Measurements from ENCODE around the gene RNASE8. TPM values are rescaled to one million over a fixed set of nuclear protein-coding genes. Genes with fewer than 3 reads are reported as not detected.

The RNASE8 gene
- polyA plus RNA-seq, 3 donors: not detected

DNA sequence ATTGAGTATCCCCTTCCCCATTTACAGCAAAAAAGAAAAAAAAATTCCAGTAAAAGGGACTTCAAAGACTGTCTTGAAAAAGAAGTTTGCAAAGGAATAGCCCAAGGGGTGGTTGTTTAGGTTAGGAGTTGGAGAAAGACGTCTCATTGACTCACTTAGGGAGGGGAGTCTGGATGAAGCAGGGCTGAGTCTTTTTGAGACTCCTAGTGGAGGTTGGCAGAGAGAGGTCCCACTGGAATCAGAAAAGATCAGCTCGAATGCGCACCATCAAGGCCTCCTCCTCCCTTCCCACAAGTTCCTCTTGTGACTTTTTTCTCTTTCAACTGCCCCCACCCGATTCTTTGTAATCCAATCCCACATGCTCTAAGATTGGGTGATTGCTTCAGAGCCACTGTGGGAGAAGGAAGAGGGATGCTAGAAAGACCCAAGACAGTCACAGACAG, 14.4 kb downstream of the RNASE8 start:
- H2AFZ ChIP-seq (ENCODE audit: insufficient read depth, low read depth, low read length, poor library complexity, severe bottlenecking): peak overlapping the region; percentile 82
- peak overlapping the region; percentile 86 for H3K9ac ChIP-seq (ENCODE audit: insufficient read depth, low read length, poor library complexity, severe bottlenecking)
- peak overlapping the region; percentile 66 to 95 (median 83) for H3K4me3 ChIP-seq (replicated peaks in 1 of 3; ENCODE audit: low read depth in 2 of 3, low read length in 3 of 3)
- peaks cover 40 to 45% of the 10 kb centered on the region in 2 donors for H3K4me1 ChIP-seq (ENCODE audit: control insufficient read depth in 1 of 2, insufficient read depth in 2 of 2, low read length in 2 of 2)
- H3K4me1 Mint-ChIP-seq: peaks cover 46% of the 10 kb centered on the region
- H3K27ac Mint-ChIP-seq: peak overlapping the region; percentile 92 to 99 (median 98)
- peaks cover 36 to 40% of the 10 kb centered on the region in 2 donors for H3K36me3 Mint-ChIP-seq
- H3K36me3 ChIP-seq (replicated peaks in 1 of 2; ENCODE audit: control insufficient read depth in 1 of 2, insufficient read depth in 2 of 2, low read length in 2 of 2): peaks cover 37 to 45% of the 10 kb centered on the region in 2 donors
- peak overlapping the region; percentile 90 to 94 for H3K27ac ChIP-seq (ENCODE audit: low read depth in 1 of 2, low read length in 2 of 2)
- intact Hi-C loops (cut with micrococcal nuclease): no loop called here
- peaks cover 0 to 11% of the 10 kb centered on the region in 2 donors for H3K27me3 ChIP-seq (ENCODE audit: control insufficient read depth in 2 of 2, insufficient read depth in 2 of 2, low read length in 2 of 2)
- H3K9me3 Mint-ChIP-seq: peaks cover 0 to 3% (median 0%) of the 10 kb centered on the region in 7 donors
- peak overlapping the region; percentile 82 for H3K4me2 ChIP-seq (replicated peaks; ENCODE audit: extremely low read depth, low read length, poor library complexity, severe bottlenecking)
- TF ChIP-seq, protein P1, sequence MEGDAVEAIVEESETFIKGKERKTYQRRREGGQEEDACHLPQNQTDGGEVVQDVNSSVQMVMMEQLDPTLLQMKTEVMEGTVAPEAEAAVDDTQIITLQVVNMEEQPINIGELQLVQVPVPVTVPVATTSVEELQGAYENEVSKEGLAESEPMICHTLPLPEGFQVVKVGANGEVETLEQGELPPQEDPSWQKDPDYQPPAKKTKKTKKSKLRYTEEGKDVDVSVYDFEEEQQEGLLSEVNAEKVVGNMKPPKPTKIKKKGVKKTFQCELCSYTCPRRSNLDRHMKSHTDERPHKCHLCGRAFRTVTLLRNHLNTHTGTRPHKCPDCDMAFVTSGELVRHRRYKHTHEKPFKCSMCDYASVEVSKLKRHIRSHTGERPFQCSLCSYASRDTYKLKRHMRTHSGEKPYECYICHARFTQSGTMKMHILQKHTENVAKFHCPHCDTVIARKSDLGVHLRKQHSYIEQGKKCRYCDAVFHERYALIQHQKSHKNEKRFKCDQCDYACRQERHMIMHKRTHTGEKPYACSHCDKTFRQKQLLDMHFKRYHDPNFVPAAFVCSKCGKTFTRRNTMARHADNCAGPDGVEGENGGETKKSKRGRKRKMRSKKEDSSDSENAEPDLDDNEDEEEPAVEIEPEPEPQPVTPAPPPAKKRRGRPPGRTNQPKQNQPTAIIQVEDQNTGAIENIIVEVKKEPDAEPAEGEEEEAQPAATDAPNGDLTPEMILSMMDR (IDR thresholded peaks at IDR 0.05): no peak
- WGBS (ENCODE audit: insufficient coverage): no CpG with 5 or more reads among the region's 4 CpGs
- peaks cover 11 to 14% (median 13%) of the 10 kb centered on the region in 3 donors for H3K27me3 Mint-ChIP-seq (ENCODE audit: low read depth in 3 of 3)
- H3K79me2 ChIP-seq (ENCODE audit: insufficient read depth, low read length): peaks cover 38% of the 10 kb centered on the region
- peak overlapping the region; percentile 91 to 94 for H3K4me3 Mint-ChIP-seq
- peaks cover 6% of the 10 kb centered on the region for H4K20me1 ChIP-seq (ENCODE audit: insufficient read depth, low read length)
- no peaks in the 10 kb centered on the region for H3K9me3 ChIP-seq (replicated peaks in 1 of 2; ENCODE audit: control insufficient read depth in 1 of 2, insufficient read depth in 1 of 2, low read length in 2 of 2)
- peak; percentile 65 to 76 (median 66) for DNase-seq

DNA sequence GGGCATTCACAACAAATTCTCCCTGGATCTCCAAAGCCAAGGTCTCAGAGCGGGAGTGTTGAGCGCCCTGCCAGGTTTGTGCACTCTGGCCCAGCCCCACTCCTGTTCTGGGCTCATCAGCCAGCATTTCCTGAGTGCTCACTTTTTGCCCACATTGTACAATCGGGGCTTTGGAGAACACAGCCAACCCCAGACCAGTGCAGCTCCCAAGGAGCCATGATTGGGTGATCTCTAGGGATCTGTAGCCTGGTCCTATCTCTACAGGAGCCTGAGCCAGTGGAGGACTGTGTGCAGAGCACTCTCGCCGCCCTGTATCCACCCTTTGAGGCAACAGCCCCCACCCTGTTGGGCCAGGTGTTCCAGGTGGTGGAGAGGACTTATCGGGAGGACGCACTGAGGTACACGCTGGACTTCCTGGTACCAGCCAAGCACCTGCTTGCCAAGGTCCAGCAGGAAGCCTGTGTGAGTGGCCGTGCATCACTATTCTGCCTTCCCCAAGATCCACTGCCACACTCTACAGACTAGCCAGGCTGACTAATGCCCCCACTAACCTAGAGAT, 15.2 kb downstream of the RNASE8 start:
- peaks cover 46% of the 10 kb centered on the region for H3K4me1 Mint-ChIP-seq
- Histone ChIP-seq H3K4me1 (ENCODE audit: control insufficient read depth in 1 of 2, insufficient read depth in 2 of 2, low read length in 2 of 2) (peaks cover 40 to 45% of the 10 kb centered on the region in 2 donors), H3K36me3 (replicated peaks in 1 of 2; ENCODE audit: control insufficient read depth in 1 of 2, insufficient read depth in 2 of 2, low read length in 2 of 2) (peaks cover 44 to 53% of the 10 kb centered on the region in 2 donors), H4K20me1 (ENCODE audit: insufficient read depth, low read length) (peaks cover 6% of the 10 kb centered on the region), H3K4me2 (replicated peaks; ENCODE audit: extremely low read depth, low read length, poor library complexity, severe bottlenecking) (peak overlapping the region; percentile 82), H3K9me3 (replicated peaks in 1 of 2; ENCODE audit: control insufficient read depth in 1 of 2, insufficient read depth in 1 of 2, low read length in 2 of 2) (no peaks in the 10 kb centered on the region), H3K27ac (ENCODE audit: low read depth in 1 of 2, low read length in 2 of 2) (peak overlapping the region; percentile 40 to 94), H3K27me3 (ENCODE audit: control insufficient read depth in 2 of 2, insufficient read depth in 2 of 2, low read length in 2 of 2) (peaks cover 0 to 6% of the 10 kb centered on the region in 2 donors), H3K4me3 (replicated peaks in 1 of 3; ENCODE audit: low read depth in 2 of 3, low read length in 3 of 3) (peak overlapping the region in 1 of 3 experiments; percentile 95), H3K9ac (ENCODE audit: insufficient read depth, low read length, poor library complexity, severe bottlenecking) (no peak overlapping the region), H2AFZ (ENCODE audit: insufficient read depth, low read depth, low read length, poor library complexity, severe bottlenecking) (no peak overlapping the region), H3K79me2 (ENCODE audit: insufficient read depth, low read length) (peaks cover 38% of the 10 kb centered on the region)
- DNase-seq: no peak
- H3K36me3 Mint-ChIP-seq: peaks cover 44 to 48% of the 10 kb centered on the region in 2 donors
- H3K4me3 Mint-ChIP-seq: peak overlapping the region in 1 of 2 donors; percentile 91
- intact Hi-C loops (cut with micrococcal nuclease): no loop called here
- H3K9me3 Mint-ChIP-seq: peaks cover 0 to 3% (median 0%) of the 10 kb centered on the region in 7 donors
- peak overlapping the region in 6 of 7 donors; percentile 97 to 99 (median 98) for H3K27ac Mint-ChIP-seq
- peaks cover 11 to 14% (median 11%) of the 10 kb centered on the region in 3 donors for H3K27me3 Mint-ChIP-seq (ENCODE audit: low read depth in 3 of 3)
- TF ChIP-seq, protein P1 (IDR thresholded peaks at IDR 0.05): no peak
- WGBS (ENCODE audit: insufficient coverage): 97% methylated on average over 8 of the region's 9 CpGs

Measured in CD14-positive monocyte (primary cell).